CD14-positive monocyte (primary cell): Measurements from ENCODE around the gene ACTG1. TPM values are rescaled to one million over a fixed set of nuclear protein-coding genes. Genes with fewer than 3 reads are reported as not detected.

Source experiments
- DNase-seq, 3 donors: peaks; one replicate each; pipeline ENCODE4 v3.0.0-alpha.2; 2011 to 2022
- H2AFZ ChIP-seq: 2 replicates; pipeline ENCODE4 v1.6.0; 2012; ENCODE audit warnings: mild to moderate bottlenecking, low read depth, low read length, inconsistent platforms; ENCODE audit not compliant: insufficient read depth, poor library complexity, severe bottlenecking
- H3K27ac ChIP-seq, 2 donors: 1 replicate in 1 of 2; 2 replicates in 1 of 2; pipeline ENCODE4 v1.5.1; 2012 to 2013; ENCODE audit warnings: low read length in 2 of 2, control low read depth in 1 of 2, inconsistent platforms in 1 of 2, low read depth in 1 of 2, mild to moderate bottlenecking in 1 of 2
- H3K27me3 ChIP-seq, 2 donors: one replicate each; pipeline versions ENCODE4 v1.6.0 to v1.6.1; 2011 to 2013; ENCODE audit warnings: low read length in 2 of 2; ENCODE audit not compliant: control insufficient read depth in 2 of 2, insufficient read depth in 2 of 2
- H3K36me3 ChIP-seq, 2 donors: replicated peaks in 1 of 2; 1 replicate in 1 of 2; 2 replicates in 1 of 2; pipeline versions ENCODE4 v1.5.1 to v1.6.1; 2012 to 2013; ENCODE audit warnings: low read length in 2 of 2, control low read depth in 1 of 2, inconsistent platforms in 1 of 2, mild to moderate bottlenecking in 1 of 2; ENCODE audit not compliant: insufficient read depth in 2 of 2, control insufficient read depth in 1 of 2
- H3K4me1 ChIP-seq, 2 donors: 1 replicate in 1 of 2; 2 replicates in 1 of 2; pipeline versions ENCODE4 v1.5.1 to v1.6.1; 2012 to 2013; ENCODE audit warnings: low read length in 2 of 2, control low read depth in 1 of 2, inconsistent platforms in 1 of 2, mild to moderate bottlenecking in 1 of 2, moderate library complexity in 1 of 2; ENCODE audit not compliant: insufficient read depth in 2 of 2, control insufficient read depth in 1 of 2
- H3K4me2 ChIP-seq: replicated peaks from 2 replicates; pipeline ENCODE3; 2012; ENCODE audit warnings: low read length, moderate library complexity, mild to moderate bottlenecking; ENCODE audit not compliant: poor library complexity, severe bottlenecking; ENCODE audit errors: extremely low read depth
- H3K4me3 ChIP-seq, 3 experiments: fragments of 200-600 bp in 1 of 3; sonication (generic) in 1 of 3; replicated peaks in 1 of 3; 1 replicate in 2 of 3; 2 replicates in 1 of 3; pipeline ENCODE4 v1.5.1; 2011 to 2013; ENCODE audit warnings: low read length in 3 of 3, mild to moderate bottlenecking in 3 of 3, control low read depth in 2 of 3, low read depth in 2 of 3, inconsistent platforms in 1 of 3, moderate library complexity in 1 of 3
- H3K79me2 ChIP-seq: 2 replicates; pipeline ENCODE4 v1.6.0; 2012; ENCODE audit warnings: mild to moderate bottlenecking, control low read depth, inconsistent platforms, low read length, moderate library complexity; ENCODE audit not compliant: insufficient read depth
- H3K9ac ChIP-seq: 2 replicates; pipeline ENCODE4 v1.6.0; 2017; ENCODE audit warnings: low read length, mild to moderate bottlenecking; ENCODE audit not compliant: insufficient read depth, poor library complexity, severe bottlenecking
- H3K9me3 ChIP-seq, 2 donors: replicated peaks in 1 of 2; 1 replicate in 1 of 2; 2 replicates in 1 of 2; pipeline versions ENCODE4 v1.5.1 to v1.6.1; 2012 to 2013; ENCODE audit warnings: low read length in 2 of 2, control low read depth in 1 of 2; ENCODE audit not compliant: control insufficient read depth in 1 of 2, insufficient read depth in 1 of 2
- H4K20me1 ChIP-seq: 2 replicates; pipeline ENCODE4 v1.6.0; 2012; ENCODE audit warnings: mild to moderate bottlenecking, low read length, control low read depth, moderate library complexity; ENCODE audit not compliant: insufficient read depth
- H3K27ac Mint-ChIP-seq, 7 donors: one replicate each; pipeline ENCODE4 v1.8.0; 2020; ENCODE audit warnings: mild to moderate bottlenecking in 7 of 7, mixed read lengths in 7 of 7, moderate library complexity in 6 of 7, inconsistent platforms in 2 of 7
- H3K27me3 Mint-ChIP-seq, 3 donors: one replicate each; pipeline ENCODE4 v1.8.0; 2021 to 2022; ENCODE audit warnings: low read depth in 3 of 3, mild to moderate bottlenecking in 3 of 3, mixed read lengths in 3 of 3, moderate library complexity in 3 of 3, inconsistent platforms in 1 of 3
- H3K36me3 Mint-ChIP-seq, 2 donors: one replicate each; pipeline ENCODE4 v1.8.0; 2020; ENCODE audit warnings: mixed read lengths in 2 of 2, inconsistent platforms in 1 of 2, mild to moderate bottlenecking in 1 of 2
- H3K4me1 Mint-ChIP-seq: one replicate; pipeline ENCODE4 v1.8.0; 2020; ENCODE audit warnings: mild to moderate bottlenecking, mixed read lengths
- H3K4me3 Mint-ChIP-seq, 2 donors: one replicate each; pipeline ENCODE4 v1.8.0; 2020; ENCODE audit warnings: mild to moderate bottlenecking in 2 of 2, mixed read lengths in 2 of 2, moderate library complexity in 1 of 2
- H3K9me3 Mint-ChIP-seq, 7 donors: one replicate each; pipeline ENCODE4 v1.8.0; 2020 to 2022; ENCODE audit warnings: mixed read lengths in 7 of 7, mild to moderate bottlenecking in 6 of 7, moderate library complexity in 6 of 7, inconsistent platforms in 2 of 7
- WGBS: methylation state at CpG from one replicate; pipeline ENCODE4 v1.1.5; 2013; ENCODE audit warnings: missing lambda C conversion rate; ENCODE audit not compliant: insufficient coverage; 5-methylcytosine and 5-hydroxymethylcytosine counted together
- intact Hi-C, 2 donors: fragments of 100-400 bp; cut with micrococcal nuclease; formaldehyde crosslinking; loops; one replicate each; pipeline versions ENCODE4 v1.15.0 to v1.15.1; 2023
- polyA plus RNA-seq, 3 donors: library from polyadenylated mRNA; depleted of rRNA in 1 of 3; unstranded in 2 of 3; stranded (reverse) in 1 of 3; fragments of 300-500 nt in 2 of 3; fragments of >200 nt in 1 of 3; fragmentation: Illumina TruSeq in 2 of 3; gene quantifications; 1 replicate in 2 of 3; 2 replicates in 1 of 3; pipeline ENCODE4 v1.2.3, GENCODE V29; 2012 to 2021
- TF ChIP-seq, protein P1 (sequence below): fragments of 200-600 bp; IDR thresholded peaks from one replicate; pipeline ENCODE4 v1.8.0; 2022; ENCODE audit warnings: antibody characterized with exemption, mild to moderate bottlenecking

ACTG1 gene
- polyA plus RNA-seq, 3 donors = 1,133 to 3,195 (median 1,620) TPM

DNA sequence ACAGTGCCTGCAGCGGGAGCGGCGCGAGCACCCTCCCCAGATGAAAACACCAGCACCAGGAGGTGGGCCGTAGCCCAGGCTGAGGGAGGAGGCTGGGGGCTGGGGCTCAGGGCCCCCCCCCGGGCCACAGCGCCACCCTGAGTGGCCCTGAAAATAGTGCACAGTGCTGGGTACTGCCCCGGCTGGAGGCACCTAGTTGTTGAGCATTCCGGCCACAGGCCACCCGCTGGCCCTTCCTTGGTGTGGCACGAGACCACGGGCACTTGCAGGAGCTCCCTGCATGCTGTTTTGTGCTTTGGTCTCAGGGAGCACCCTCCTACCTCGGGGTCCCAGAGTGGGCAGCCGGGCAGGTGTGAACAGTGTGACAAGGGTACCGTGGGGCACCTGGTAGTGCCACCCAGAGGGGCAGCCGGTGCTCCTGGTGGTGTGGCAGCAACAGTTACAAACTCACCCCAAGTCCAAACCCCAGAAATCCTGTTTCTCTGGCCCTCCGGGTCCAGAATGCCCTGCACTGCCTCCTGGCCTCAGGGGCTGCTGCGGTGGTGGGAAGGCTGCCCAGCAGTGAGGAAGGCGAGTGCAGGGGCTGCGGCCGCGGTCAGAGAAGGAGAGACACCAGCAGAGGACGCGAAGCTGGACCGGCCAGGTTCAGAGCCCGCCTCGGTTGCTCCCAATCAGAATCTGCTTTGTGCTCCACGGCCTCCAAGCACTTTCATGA is 27.5 kb upstream of the ACTG1 start:
- Histone ChIP-seq H3K27ac (no peak overlapping the region), H3K9ac (no peak overlapping the region), H3K9me3 (peaks cover 0 to 16% of the 10 kb centered on the region in 2 donors), H3K4me2 (no peak overlapping the region), H3K4me3 (no peak overlapping the region), H3K4me1 (peaks cover 7 to 12% of the 10 kb centered on the region in 2 donors), H3K36me3 (peaks cover 58 to 70% of the 10 kb centered on the region in 2 donors), H4K20me1 (peaks cover 13% of the 10 kb centered on the region), H3K27me3 (peaks cover 9 to 25% of the 10 kb centered on the region in 2 donors), H2AFZ (no peak overlapping the region), H3K79me2 (no peaks in the 10 kb centered on the region)
- H3K4me1 Mint-ChIP-seq = peaks cover 9% of the 10 kb centered on the region
- TF ChIP-seq, protein P1, sequence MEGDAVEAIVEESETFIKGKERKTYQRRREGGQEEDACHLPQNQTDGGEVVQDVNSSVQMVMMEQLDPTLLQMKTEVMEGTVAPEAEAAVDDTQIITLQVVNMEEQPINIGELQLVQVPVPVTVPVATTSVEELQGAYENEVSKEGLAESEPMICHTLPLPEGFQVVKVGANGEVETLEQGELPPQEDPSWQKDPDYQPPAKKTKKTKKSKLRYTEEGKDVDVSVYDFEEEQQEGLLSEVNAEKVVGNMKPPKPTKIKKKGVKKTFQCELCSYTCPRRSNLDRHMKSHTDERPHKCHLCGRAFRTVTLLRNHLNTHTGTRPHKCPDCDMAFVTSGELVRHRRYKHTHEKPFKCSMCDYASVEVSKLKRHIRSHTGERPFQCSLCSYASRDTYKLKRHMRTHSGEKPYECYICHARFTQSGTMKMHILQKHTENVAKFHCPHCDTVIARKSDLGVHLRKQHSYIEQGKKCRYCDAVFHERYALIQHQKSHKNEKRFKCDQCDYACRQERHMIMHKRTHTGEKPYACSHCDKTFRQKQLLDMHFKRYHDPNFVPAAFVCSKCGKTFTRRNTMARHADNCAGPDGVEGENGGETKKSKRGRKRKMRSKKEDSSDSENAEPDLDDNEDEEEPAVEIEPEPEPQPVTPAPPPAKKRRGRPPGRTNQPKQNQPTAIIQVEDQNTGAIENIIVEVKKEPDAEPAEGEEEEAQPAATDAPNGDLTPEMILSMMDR = no peak
- peaks cover 24 to 32% (median 26%) of the 10 kb centered on the region in 3 donors for H3K27me3 Mint-ChIP-seq
- no peak overlapping the region for H3K4me3 Mint-ChIP-seq
- no peak overlapping the region for H3K27ac Mint-ChIP-seq
- no peak for DNase-seq
- intact Hi-C loops = loop anchor here in 1 of 2 donors (5.0 kb wide), 1 partner anchor 283 kb away; no protein-coding TSS in a partner anchor
- peaks cover 41 to 71% of the 10 kb centered on the region in 2 donors for H3K36me3 Mint-ChIP-seq
- peaks cover 0 to 6% (median 2%) of the 10 kb centered on the region in 7 donors for H3K9me3 Mint-ChIP-seq
- 98% methylated on average over 19 of the region's 28 CpGs for WGBS

DNA sequence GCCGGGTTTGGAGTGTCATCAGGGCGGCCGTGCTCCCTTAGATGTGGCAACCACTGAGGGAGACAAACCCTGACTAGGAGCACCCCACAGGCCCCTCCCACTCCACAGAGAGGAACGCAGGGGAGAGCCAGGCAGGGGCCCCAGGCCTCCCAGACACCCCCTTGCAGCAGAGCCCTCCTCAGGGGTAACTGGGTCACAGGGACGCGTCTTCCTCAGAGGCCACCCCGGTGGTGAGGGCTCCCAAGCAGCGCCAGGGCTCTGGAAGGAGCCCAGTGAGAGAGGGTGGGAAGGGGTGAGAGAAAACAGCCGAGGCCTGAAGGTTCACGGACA is 26.9 kb upstream of the ACTG1 start:
- H3K27ac ChIP-seq = no peak overlapping the region
- H3K9me3 Mint-ChIP-seq = peaks cover 0 to 6% (median 2%) of the 10 kb centered on the region in 7 donors
- whole genome bisulfite sequencing = 100% methylated on average over 1 of the region's 10 CpGs
- peaks cover 13% of the 10 kb centered on the region for H4K20me1 ChIP-seq
- H2AFZ ChIP-seq = no peak overlapping the region
- no peaks in the 10 kb centered on the region for H3K79me2 ChIP-seq
- H3K4me1 Mint-ChIP-seq = peaks cover 9% of the 10 kb centered on the region
- peaks cover 9 to 30% of the 10 kb centered on the region in 2 donors for H3K27me3 ChIP-seq
- H3K27ac Mint-ChIP-seq = no peak overlapping the region
- no peak overlapping the region for H3K4me2 ChIP-seq
- no peak overlapping the region for H3K4me3 ChIP-seq
- H3K9me3 ChIP-seq = peaks cover 0 to 16% of the 10 kb centered on the region in 2 donors
- H3K27me3 Mint-ChIP-seq = peaks cover 25 to 37% (median 30%) of the 10 kb centered on the region in 3 donors
- no peak overlapping the region for H3K4me3 Mint-ChIP-seq
- peaks cover 7 to 12% of the 10 kb centered on the region in 2 donors for H3K4me1 ChIP-seq
- intact Hi-C loops = loop anchor here in 1 of 2 donors (5.0 kb wide), 1 partner anchor 282 kb away; no protein-coding TSS in a partner anchor
- DNase-seq = no peak
- no peak overlapping the region for H3K9ac ChIP-seq
- TF ChIP-seq, protein P1 = no peak
- peaks cover 40 to 65% of the 10 kb centered on the region in 2 donors for H3K36me3 Mint-ChIP-seq
- peaks cover 56 to 64% of the 10 kb centered on the region in 2 donors for H3K36me3 ChIP-seq
